ENCODE measurements around the gene OVCA2.
"Not testable (repeated sequence)": the region's sequence is repeated elsewhere in the genome, so short reads cannot be mapped to it uniquely, and the experiment has no call there.

The OVCA2 gene

DNA sequence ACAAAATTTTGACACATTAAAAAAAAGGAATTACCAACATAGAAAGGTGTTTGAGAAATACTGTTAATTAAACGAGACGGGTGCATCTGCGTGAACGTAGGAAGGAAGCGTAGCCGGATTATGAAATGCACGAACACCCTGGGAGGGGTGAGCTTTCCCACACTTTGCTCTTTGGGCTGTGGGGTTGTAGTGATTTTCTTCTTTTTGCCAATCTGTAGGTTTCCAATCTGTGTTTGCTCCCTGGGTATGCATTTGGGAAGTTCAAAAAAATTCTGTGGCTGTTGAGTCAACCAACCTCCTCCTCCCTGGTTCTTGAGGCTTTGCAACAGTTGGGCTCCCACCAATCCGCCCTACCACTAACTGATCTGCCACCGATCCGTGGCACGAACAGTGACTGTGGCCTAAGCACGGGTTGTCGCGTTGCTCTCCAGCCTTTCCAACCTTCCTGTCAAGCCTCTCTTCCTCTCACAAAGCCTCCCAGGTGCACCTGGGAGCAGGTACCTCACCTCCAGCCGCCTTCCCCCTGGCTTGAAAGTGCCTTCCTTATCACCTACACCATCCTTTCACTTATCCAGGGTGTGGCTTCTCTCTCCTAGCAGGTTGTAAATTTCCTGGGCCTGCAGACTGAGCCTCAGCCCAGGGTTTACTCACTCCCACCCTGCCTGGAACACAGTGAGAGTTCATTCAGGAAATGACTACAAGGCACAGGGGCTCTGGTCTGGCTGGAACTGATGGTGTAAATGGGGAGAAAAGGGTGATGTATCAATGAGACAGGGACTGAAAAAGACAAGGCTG is 33.3 kb upstream of the OVCA2 start:
- DNase-seq (ENCODE audit: low read depth), result no peak
- TF ChIP-seq CTCF (IDR thresholded peaks at IDR 0.05; ENCODE audit: control insufficient read depth, insufficient read depth, low read depth, low read length, missing control alignments), result no peak
- no peak overlapping the region for H3K4me3 ChIP-seq (ENCODE audit: control insufficient read depth, low read depth, low read length)

GRCh38 chr17:2009737-2010136 is 32.1 kb upstream of the OVCA2 start:
- H3K4me3 ChIP-seq (ENCODE audit: control insufficient read depth, low read depth, low read length), result no peak overlapping the region
- DNase-seq (ENCODE audit: low read depth), result no peak
- no peak for TF ChIP-seq CTCF (IDR thresholded peaks at IDR 0.05; ENCODE audit: control insufficient read depth, insufficient read depth, low read depth, low read length, missing control alignments)

DNA sequence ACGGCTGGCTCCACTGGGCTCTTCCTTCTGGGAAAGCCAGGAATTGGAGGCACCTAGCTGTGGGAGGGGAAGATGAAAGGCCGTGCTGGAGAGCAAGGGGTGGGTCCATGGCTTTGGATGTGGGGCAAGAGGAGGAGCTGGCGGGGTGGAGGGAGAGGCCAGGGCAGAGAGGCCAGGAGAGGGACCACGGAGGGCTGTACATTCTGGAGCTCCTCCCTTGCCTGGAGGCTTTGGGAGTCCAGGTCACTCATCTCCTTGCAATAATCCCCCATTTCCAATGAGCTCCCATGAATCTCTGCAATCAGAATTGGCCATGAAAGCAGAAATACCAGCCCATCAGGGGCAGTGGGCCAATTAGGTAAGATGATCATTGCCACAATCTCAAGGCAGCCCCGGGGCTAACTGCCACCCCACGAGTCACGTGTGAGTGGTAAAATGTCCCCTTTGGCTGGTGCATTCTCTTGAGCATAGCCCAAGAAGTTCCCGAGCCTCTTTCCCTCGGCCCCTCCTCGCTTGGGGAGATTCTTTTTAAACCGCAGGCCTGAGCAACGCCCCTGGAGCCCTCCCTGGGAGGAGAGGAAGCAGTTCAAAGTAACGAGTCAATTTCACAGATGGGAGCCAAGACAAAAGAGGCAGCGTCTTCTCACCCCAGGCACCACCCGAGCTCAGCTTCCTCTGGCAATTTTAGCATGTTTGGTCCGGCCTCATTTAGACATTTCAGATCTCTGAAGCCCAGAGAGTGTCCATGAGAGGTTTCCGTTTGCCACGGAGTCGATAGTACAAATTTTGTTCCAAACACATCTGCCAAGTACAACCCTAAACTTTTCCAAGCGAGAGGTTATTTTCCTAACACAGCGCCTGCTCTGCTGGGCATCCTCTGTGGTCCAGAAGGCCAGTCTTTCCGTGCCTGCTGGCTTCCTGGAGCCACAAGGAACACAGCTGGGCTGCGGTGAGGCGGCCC is 30.1 kb upstream of the OVCA2 start:
- H3K4me3 ChIP-seq (ENCODE audit: control insufficient read depth, low read depth, low read length), result no peak overlapping the region
- DNase-seq (ENCODE audit: low read depth), result no peak
- no peak for TF ChIP-seq CTCF (IDR thresholded peaks at IDR 0.05; ENCODE audit: control insufficient read depth, insufficient read depth, low read depth, low read length, missing control alignments)

DNA sequence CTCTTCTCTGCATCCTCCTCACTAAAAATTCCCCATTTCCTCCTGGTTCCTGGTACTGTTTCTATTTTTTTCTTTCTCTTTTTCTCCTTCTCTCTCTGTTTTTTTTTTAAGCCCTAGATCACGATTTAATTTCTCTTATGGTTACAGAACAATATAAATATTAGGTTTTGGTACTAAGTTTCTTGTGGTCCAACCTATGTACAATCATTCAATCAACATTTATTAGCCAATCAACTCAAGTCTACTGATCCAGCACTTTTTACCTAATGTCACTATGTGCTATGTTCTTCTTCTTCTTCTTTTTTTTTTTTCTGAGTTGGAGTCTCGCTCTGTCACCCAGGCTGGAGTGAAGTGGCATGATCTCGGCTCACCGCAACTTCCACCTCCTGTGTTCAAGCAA is 29.3 kb upstream of the OVCA2 start:
- no peak for DNase-seq (ENCODE audit: low read depth)
- no peak overlapping the region for H3K4me3 ChIP-seq (ENCODE audit: control insufficient read depth, low read depth, low read length)
- no peak for TF ChIP-seq CTCF (IDR thresholded peaks at IDR 0.05; ENCODE audit: control insufficient read depth, insufficient read depth, low read depth, low read length, missing control alignments)

- H3K4me3 ChIP-seq (ENCODE audit: control insufficient read depth, low read depth, low read length); DNase-seq (ENCODE audit: low read depth): not testable (repeated sequence)
These were observed 28.4 kb upstream of the OVCA2 start for GRCh38 chr17:2013220-2013993.

DNA sequence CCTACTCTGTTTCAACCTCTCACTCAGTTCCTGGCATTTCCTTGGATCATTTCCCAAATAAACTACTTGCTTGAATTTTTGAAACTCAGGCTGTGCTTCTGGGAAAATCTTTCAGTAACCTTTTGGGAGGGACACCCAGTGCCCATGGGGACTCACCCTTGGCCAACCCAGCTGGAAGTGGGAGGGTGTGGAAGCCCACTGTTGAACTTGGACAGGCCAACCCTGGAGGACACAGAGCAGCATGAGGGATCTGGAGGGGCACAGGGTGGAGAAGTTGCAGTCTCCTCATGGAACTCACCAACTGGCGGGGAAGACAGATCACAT is 27.9 kb upstream of the OVCA2 start:
- H3K4me3 ChIP-seq (ENCODE audit: control insufficient read depth, low read depth, low read length), result no peak overlapping the region
- DNase-seq (ENCODE audit: low read depth), result no peak
- no peak for TF ChIP-seq CTCF (IDR thresholded peaks at IDR 0.05; ENCODE audit: control insufficient read depth, insufficient read depth, low read depth, low read length, missing control alignments)
